ENCODE measurements around the gene DISP3.
A peak's percentile ranks its signal among the peaks of the same experiment; 100 is the strongest.

DISP3 gene

DNA sequence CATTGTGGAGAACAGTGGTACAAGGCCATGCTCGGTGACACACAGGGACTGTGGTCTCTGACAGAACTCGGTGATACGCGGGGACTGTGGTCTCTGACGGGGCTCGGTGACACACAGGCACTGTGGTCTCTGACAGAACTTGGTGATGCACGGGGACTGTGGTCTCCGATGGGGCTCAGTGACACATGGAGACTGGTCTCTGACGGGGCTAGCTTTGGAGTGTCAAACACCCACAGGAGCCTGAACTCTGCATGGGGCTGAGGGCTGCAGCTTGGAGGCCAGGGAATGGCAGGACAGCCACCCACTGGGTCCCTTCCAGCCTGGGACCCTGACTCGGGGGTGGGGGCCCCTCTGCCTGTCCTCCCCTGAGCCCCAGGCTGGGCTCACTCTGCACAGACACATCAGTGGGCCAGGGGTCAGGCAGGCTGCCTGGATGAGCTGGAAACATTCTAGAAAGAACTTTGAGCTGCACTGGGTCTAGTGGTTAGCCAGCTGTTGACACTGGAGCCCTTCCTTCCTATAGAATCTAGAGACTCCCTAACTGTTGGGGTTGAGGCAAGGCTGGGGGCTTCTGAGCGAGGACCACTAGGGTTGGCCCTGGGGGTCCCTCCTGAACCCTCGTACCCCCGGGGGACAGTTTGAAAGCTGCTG, 49.8 kb downstream of the DISP3 start:
- DNase-seq (ENCODE audit: low spot score) = no peak

DNA sequence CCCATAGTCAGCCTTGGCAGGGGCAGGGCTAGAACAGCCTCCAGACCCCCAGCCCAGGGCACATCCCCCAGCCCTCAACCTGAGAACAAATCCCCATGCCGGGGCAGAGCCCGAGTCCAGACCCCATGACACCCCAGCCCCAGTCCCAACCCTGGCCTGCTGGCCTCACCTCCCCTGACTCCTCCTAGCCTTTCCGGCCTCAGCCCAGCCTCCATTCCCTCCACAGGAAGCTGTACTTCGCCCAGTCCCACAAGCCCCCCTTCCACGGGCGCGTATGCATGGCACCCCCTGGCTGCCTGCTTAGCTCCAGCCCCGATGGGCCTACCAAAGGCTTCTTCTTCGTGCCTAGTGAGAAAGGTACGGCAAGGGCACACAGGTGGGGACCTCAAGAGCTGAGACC, 50.4 kb downstream of the DISP3 start:
- no peak for DNase-seq (ENCODE audit: low spot score)

DNA sequence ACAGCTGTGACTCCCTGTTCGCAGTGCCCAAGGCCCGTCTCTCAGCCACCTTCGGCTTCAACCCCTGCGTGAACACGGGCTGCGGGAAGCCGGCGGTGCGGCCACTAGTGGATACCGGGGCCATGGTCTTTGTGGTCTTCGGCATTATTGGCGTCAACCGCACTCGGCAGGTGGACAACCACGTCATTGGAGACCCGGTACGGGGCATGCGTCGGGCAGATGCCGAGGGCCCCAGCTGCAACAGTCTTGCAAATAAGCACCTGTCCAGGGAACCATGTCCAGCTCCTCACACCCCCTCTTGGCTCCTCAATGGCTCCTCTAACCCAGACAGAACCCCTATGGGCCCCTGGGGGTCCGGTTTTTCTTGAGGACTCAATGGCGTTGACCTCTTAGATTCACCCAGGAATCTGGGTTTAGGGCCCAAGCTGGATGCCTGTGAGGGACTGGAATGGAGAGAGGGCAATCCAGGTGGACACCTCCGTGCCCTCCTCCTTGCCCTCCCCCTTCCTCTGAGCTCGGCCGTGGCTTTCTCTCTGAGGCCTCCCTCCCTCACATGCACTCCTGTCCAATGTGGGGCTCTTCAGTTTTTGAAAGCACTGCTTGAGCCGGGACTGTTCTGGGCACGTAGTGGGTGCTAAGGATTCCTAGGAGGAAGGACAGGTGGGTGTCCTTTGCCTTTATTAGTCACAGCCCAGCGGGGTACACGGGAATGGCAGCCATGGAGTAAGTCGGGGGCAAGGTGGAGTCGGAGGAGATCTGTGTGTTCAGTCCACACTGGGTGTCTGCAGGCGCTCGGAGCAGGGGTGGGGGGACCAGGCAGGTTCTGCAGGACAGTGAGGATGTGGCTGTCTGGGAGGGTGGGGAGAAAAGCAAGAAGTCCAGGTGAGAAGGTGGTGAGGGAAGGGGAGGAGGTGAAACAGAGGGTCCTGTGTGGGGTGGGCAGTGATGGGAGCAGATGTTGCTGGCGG, 51.1 kb downstream of the DISP3 start:
- no peak for DNase-seq (ENCODE audit: low spot score)

DNA sequence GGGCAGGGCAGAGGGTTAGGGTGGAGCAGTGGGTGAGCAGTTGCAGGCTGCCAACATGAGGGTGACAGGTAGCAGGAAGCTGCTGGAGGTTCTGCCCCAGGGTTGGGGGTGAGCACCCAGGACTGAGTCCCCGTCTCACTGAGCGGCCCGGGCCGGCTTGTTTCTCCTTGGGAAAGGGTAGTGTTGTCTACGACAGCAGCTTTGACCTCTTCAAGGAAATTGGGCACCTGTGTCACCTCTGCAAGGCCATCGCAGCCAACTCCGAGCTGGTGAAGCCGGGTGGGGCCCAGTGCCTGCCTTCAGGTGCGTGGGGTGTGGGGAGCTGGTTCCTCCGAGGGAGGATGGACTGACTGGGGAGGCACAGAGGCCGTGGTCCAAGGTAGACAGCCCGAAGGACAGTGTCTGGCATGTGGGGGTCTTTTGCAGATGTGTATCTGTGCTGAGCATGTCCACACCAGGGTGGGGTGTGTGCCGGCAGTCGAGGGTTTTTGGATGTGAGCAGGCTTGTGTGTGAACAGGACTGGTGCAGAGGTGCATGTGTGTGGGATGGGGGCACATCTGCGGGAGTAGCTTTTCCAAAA, 51.9 kb downstream of the DISP3 start:
- no peak for DNase-seq (ENCODE audit: low spot score)

DNA sequence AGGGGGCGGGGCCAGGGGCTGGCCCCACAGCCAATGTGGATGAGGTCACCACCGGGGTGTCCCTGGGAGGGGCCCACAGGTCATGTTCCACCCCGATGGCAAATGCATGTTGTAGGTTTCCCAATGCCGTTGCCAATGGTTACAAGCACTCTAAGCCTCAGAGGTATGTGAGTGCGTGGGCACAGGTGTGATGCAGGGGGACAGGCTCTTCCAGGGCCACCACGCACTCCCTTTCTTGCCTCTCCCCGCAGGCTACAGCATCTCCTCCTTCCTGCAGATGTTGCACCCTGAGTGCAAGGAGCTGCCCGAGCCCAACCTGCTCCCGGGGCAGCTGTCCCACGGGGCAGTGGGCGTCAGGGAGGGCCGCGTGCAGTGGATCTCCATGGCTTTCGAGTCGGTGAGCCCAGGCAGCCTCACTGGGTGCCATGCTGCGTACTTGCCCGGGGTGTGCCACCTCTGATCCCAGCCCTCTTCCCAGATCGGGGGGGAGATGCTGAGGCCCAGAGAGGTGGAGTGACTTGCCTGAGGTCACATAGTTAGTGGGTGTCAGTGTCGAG, 52.4 kb downstream of the DISP3 start:
- DNase-seq (ENCODE audit: low spot score) = no peak

DNA sequence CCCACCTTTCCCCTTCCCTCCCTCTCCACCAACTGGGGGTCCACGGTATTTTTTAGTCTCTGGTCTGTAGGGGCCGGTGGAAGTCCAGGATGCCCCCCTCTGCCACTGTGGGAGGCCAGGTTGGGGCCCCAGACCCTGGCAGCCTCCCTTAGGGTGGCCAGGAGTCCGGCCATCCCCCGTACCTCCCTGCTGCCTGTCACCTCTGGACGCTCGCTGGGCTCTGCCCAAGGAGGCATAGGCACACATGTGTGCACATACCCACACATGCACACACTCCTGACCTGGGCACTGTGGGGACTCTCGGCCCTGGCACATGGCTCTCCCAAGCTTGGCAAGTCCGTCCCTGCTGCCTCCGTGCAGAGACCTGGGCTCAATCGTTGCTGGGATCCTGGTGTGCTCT, 53.0 kb downstream of the DISP3 start:
- DNase-seq (ENCODE audit: low spot score) = no peak

DNA sequence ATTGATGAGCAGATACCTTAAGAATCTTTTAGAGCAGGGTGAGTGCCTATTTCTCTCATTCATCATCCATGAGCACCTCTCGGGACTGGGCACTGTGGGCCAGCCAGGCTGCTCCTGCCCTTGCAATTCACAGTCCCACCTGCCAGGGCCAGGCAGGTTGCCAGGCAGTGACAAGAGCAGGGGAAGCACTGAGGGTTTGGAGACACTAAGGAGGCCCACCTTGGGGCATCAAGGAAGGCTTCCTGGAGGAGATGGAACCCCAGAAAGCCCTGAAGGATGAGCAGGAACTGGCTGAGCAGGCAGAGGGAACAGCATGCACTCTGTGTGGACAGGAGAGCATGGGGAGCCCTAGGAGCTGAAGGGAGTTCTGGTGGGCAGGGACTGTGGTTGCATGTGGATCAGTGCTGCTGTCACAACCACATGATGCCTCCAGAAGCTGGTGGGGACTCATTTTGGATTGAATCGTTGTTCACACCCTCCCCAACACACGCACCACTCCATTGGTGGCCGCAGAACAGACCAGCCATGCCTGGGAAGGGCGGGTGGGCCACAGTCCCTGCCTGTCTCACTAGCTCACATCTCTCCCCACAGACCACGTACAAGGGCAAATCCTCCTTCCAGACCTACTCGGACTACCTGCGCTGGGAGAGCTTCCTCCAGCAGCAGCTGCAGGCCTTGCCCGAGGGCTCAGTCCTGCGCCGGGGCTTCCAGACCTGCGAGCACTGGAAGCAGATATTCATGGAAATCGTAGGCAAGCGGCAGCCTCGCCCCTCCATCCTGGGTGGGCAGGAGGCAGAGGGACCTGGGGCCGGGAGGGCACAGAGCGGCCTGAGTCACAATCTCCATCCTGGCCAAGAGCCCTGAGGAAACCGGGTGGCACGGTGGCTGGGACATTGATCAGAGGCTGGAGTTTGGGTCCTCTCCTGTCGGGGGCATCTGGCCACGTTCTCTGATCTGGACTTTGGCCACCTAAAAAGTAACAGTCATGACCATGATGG, 55.1 kb downstream of the DISP3 start:
- no peak for DNase-seq (ENCODE audit: low spot score)

DNA sequence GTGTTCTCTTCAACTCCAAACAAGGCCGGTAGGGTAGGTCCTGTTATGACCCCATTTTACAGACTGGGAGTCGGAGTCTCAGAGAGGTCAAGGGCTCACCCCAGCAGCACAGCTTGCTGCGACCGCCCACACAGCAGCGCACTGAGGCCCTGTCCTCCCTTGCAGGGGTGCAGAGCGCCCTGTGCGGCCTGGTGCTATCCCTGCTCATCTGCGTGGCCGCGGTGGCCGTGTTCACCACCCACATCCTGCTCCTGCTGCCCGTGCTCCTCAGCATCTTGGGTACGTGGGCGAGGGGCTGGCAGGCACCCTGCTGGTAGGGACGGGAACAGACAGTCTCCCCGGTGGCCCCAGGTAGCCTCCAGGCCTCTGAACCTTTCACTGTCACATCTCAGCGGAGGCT, 55.9 kb downstream of the DISP3 start:
- DNase-seq (ENCODE audit: low spot score) = no peak

DNA sequence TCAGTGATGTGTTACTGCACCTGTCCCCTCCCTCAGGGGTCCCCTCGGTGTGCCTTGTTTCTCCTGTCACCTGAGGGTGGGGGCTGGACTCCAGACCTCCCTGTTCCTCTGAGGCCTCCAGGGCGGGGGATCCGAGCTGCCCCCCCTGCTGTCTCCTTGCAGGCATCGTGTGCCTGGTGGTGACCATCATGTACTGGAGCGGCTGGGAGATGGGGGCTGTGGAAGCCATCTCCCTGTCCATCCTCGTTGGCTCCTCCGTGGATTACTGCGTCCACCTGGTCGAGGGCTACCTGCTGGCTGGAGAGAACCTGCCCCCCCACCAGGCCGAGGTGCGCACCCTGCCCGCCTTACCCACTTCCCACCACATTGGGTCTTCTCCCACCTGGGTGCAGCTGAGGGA, 56.4 kb downstream of the DISP3 start:
- no peak for DNase-seq (ENCODE audit: low spot score)

DNA sequence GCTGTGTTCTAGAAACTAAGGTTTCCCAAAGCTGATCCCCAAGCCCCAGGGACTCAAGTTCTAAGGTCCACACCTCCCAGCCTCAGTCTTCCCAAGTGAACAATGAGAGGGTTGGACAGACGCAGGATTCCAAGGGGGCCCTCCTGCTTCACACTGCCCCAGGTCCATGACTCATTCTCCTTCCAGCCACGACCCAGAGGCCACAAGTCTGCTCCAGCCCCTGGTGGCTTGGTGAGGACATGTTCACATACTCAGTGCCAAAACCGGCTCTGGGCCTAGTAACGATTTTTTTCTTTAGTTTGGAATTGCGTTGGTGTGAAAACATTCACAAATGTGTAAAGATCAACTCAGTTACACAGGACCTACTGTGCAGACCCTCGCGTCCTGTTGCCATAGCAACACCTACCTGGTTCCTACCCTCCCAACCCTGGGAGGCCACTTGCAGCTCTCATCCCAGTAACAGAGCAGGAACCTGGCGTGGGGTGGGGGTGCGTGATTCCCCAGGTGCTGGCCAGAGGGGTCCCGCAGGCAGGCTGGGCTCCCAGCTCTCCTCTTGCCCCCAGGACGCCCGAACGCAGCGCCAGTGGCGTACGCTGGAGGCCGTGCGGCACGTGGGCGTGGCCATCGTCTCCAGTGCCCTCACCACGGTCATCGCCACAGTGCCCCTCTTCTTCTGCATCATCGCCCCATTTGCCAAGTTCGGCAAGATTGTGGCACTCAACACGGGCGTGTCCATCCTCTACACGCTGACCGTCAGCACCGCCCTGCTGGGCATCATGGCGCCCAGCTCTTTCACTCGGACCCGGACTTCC, 57.0 kb downstream of the DISP3 start:
- DNase-seq (ENCODE audit: low spot score) = peak; percentile 41

DNA sequence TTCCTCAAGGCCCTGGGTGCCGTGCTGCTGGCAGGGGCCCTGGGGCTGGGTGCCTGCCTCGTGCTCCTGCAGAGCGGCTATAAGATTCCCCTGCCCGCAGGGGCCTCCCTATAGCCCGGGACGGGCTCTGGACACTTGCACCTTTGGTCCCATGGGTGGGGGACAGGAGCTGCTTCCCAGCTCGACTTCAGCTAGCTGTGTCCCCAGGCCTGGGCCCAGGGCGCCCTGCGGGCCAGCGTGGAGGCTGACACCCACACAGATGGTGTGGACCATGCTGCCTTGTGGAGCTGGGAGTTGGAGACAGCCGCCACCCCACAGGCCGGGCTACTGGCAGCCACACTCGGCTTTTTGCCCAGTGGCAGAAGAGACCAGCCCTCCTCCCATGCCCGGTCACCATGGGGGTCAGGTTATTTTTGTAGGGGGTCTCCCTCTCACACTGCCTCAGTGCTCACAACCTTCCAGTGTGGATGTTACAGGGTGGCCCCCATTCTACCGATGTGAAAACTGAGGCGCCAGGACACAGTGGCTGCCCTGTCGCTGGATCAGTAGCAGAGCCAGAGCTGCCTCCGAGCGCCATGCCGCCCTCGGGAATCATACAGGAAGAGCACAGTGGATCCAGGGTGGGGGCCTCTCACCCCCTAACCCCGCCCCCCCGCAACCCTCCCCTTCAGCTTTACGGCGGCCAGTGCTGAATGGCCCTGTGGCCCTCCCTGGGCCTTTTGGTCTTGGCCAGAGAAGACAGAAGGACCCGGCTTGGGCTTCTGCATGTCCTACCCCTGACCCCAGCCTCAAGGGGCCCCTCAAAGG, 57.8 kb downstream of the DISP3 start:
- no peak for DNase-seq (ENCODE audit: low spot score)

DNA sequence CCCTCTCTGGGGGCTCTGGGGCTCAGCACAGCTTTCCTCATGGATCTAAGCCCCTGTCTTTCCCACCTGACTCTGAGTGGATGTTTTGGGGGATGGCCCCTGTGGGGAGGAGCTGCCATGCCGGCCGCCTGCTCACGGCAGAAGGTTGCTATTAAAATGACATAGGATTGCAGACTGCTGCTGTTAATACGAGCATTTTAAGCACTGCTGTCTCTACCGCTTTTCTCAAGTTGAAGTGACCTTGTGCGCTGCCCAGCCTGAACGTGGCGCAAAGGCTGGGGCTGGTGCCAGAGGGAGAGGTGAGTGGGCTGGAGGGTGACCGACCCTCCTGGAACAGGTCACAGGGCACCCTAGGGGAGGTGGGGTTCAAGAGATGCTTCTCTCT, 58.4 kb downstream of the DISP3 start:
- DNase-seq (ENCODE audit: low spot score) = no peak

DNA sequence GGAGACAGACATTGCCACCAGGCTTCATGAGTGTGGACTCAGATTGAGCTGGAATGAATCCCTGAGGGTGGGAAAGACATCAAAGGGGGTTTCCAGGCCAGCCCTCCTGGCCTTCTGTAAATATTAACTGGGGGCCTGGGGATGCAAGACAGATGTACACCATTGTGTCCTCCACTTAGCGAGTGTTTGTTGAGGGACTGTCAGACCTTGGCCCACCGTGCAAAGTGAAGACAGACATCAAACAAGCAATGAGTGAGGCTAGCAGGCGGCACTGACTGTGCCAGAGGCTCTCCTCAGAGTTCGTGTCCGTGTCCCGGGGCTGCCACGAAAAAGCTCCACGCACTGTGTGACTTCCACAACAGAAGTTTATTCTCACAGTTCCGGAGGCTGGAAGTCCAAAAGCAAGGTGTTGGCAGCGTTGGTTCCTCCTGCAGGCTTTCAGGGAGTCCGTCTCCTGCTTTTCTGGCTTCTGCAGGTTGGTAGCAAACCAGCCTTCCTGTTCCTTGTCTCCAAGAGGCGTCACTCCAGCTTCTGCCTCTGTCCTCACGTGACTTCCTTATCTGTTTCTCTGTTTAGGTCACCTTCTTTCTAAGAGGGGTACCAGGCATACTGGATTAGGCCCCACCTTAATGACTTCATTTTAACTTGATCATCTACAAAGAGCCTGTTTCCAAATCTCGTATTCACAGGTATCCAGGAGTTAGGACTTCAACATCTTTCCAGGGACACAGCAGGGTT, 59.1 kb downstream of the DISP3 start:
- DNase-seq (ENCODE audit: low spot score) = no peak

DNA sequence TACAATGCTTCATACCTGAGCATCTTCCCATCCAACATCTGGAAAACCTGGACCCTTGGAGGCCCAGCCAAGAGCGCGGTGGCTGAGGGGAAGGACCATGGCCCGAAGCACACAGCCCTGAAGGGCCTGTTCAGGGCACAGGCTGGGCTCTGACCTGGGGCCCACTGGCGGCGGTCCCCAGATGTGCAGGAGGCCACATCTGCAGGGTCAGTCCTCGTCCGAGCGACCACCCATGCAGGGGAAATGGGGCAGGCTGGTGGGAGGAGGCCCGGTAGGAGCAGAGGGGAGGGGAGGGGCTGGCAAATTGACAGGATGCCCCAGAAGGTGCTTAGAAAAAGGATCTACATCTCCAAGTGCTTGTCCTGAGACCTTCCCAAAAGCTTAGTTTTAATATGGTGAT, 59.9 kb downstream of the DISP3 start:
- DNase-seq (ENCODE audit: low spot score) = no peak

DNA sequence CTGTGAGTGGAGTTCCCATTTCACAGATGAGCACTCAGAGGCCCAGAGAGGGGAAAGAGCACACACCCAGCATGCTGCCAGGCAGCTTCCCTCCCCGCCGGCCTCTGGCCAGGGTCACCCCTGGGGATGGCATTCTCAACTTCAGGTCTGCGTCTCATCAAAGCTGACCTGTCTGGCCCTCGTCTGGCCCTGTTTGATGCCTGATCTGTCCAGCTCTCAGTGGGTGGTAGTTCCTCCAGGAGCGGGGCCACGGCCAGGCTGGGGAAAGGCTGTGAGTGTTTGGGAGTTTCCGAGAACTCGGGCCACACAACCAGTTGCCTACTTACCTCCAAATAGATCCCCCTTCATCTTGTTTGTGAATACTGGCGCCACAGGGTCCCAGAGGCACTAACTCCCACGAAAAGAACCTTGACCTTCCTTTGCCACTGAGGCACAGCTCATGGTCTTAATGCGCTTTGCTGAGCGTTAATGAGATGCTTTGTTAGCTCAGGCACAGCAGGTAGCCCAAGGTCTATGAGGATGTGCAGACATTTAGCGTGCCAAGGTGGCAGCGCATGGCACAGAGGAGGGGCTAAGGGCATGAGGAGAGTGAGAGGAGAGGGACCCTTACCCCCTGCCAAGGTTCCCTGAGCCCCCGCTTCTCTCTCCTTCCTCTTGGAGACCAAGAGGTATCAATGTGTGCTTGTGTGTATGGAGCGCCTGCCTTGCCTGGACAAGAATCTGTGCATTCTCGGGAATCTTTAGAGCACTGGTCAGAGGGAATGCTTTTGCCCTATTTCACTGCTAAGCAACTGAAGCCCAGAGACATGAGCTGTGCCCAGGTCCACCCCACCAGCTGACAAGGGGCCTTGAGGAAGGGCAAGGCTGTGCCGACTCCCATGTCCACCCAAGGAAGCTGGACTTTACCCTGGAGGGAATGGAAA, 61.2 kb downstream of the DISP3 start:
- DNase-seq (ENCODE audit: low spot score) = no peak

DNA sequence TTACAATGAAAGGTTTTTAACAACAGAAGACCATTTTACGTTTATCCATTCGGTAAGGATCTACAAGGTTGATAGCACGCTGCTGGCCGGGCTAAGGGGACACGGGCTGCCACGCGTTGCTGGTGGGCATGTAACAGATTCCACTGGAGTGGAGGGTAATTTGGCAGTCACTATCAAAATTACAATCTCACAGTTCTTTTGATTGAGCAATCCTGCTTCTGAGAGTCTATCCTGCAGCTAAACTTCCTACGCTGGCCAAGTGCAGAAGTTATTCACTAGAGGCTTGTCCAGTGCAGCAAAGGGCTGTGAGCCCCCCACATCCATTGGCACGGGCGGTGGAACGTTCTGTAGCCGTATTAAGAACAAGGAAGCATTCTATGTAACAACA, 61.8 kb downstream of the DISP3 start:
- DNase-seq (ENCODE audit: low spot score) = no peak

DNA sequence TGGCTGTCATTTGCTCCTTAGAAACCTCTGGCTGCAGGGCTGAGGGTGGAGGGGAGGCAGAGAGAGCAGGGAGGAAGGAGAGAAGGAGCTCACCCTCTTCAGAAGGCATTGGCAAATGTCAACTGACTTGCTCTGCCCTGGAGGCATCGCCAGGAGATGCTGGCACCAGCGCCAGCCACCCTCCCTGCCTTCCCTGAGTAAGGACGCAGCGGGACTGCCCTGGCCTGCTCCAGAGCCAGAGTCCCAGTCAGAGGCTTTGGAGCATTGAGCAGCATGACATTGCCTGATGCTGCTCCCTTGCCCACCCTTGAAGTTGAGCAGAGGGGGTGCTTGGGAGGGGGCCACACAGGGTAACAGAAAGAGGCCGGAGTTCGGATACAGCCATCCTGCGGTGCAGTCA, 62.3 kb downstream of the DISP3 start:
- DNase-seq (ENCODE audit: low spot score) = no peak

DNA sequence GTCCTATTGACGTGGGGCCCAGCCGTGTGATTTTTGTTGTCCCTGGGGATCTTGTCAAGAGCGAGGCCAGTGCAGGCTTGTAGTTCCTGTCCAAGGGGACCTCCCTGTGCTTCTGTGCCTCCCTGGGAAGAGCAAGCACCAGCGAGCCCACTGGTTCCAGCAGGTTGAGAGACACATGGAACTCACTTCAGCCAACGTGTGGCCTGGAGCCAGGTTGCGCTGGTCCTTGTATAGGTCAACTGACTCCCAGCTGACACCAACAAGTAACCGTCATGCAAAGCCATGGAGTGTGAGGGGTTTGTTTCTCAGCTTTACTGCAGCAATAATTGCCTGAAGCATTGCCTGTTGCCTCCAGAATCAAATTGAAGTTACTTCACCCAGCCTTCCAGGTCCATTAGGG, 63.0 kb downstream of the DISP3 start:
- no peak for DNase-seq (ENCODE audit: low spot score)
